BJ (cell line): ENCODE measurements around the gene PIAS1. TPM values are rescaled to one million over a fixed set of nuclear protein-coding genes. Genes with fewer than 3 reads are reported as not detected.

Experiments used
- CTCF ChIA-PET: fragments of 350-600 bp; formaldehyde crosslinking; extraction: SDS; loops from one replicate; lab custom pipeline; 2021; ENCODE audit warnings: antibody characterized with exemption, inconsistent platforms; lab: Yijun Ruan, JAX
- POLR2A ChIA-PET: fragments of 300-600 bp; sonication (Branson Sonifier 250); formaldehyde crosslinking; extraction: SDS; loops from one replicate; lab custom pipeline; 2021; ENCODE audit warnings: antibody characterized with exemption; lab: Charles Lee
- DNase-seq: peaks from one replicate; pipeline ENCODE4 v3.0.0-alpha.2; 2011; ENCODE audit warnings: low read depth
- H3K27me3 ChIP-seq: 2 replicates; pipeline ENCODE4 v1.6.0; 2011; ENCODE audit warnings: low read length; ENCODE audit not compliant: control insufficient read depth, insufficient read depth
- H3K36me3 ChIP-seq: 2 replicates; pipeline ENCODE4 v1.5.1; 2011; ENCODE audit warnings: low read length; ENCODE audit not compliant: control insufficient read depth, insufficient read depth
- H3K4me3 ChIP-seq: 2 replicates; pipeline ENCODE4 v1.5.1; 2011; ENCODE audit warnings: low read depth, mild to moderate bottlenecking, control low read depth, low read length
- polyA plus RNA-seq: library from polyadenylated mRNA; depleted of rRNA; stranded (reverse); fragments of >200 nt; gene quantifications from 2 replicates; pipeline ENCODE4 v1.2.3, GENCODE V29; 2011
- TF ChIP-seq, protein P1 (sequence below): IDR thresholded peaks from 2 replicates; pipeline ENCODE4 v1.5.1; 2011; ENCODE audit warnings: low read depth, mild to moderate bottlenecking, control low read depth, inconsistent platforms, low read length, moderate library complexity; ENCODE audit not compliant: insufficient read depth

PIAS1 gene
- polyA plus RNA-seq, 1 experiment, result 37.4 TPM

DNA sequence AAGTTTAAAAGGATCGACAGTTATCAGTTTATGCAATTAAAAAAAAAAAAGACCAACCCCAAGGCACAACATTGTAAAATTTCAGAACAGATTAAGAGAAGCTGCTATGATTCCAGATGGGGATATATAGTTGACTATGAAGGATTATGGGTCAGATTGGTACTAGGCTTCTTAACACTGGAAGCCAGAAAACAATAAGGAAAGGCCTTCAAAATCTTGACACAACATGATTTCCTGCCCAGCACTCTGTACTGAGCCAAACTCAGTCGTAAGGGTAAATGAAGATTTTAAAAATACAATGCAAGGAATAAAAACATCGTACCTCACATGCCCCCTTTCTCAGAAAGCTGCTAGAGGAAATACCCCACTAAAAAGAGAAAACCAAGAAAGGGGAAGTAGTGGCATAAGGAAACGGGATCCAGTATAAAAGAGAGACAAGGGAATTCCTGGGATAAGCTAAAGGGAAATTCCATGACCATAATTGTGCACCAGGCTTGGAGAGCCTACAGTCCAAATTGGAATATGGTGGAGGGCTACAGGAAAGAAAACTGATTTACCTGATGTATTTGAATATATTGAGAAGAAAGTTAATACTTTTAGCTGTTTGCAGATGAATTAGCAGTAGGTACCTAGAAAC lies 27.9 kb downstream of the PIAS1 start:
- DNase-seq, result no peak
- TF ChIP-seq, protein P1, sequence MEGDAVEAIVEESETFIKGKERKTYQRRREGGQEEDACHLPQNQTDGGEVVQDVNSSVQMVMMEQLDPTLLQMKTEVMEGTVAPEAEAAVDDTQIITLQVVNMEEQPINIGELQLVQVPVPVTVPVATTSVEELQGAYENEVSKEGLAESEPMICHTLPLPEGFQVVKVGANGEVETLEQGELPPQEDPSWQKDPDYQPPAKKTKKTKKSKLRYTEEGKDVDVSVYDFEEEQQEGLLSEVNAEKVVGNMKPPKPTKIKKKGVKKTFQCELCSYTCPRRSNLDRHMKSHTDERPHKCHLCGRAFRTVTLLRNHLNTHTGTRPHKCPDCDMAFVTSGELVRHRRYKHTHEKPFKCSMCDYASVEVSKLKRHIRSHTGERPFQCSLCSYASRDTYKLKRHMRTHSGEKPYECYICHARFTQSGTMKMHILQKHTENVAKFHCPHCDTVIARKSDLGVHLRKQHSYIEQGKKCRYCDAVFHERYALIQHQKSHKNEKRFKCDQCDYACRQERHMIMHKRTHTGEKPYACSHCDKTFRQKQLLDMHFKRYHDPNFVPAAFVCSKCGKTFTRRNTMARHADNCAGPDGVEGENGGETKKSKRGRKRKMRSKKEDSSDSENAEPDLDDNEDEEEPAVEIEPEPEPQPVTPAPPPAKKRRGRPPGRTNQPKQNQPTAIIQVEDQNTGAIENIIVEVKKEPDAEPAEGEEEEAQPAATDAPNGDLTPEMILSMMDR, result no peak
- ChIA-PET CTCF (interaction anchor here (1.3 kb wide), 1 partner anchor 218 kb away, joined by 4 read pairs; no protein-coding TSS in a partner anchor), POLR2A (no interaction called here)
- Histone ChIP-seq H3K27me3 (no peaks in the 10 kb centered on the region), H3K4me3 (no peak overlapping the region), H3K36me3 (peaks cover 2% of the 10 kb centered on the region; the same call in 1 of the 2 replicates)

DNA sequence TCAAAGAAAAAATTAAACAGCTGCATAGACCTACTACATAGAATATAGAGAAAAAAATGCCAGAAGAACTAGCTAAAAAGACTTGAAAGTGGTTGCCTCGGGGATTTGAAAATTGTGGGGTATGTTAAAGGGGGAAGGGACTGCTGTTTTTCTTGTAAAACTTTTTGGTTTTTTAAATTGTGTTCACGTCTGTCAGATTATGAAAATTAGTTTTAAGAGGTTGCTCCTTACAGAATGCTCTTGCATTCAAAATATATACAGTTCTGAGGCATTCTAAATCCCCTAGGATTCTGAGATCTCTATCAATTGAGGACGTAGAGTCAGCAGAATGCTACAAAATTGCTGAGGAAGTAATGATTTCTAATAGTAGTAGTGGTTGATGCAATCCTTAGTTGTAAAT lies 28.6 kb downstream of the PIAS1 start:
- ChIA-PET POLR2A (no interaction called here), CTCF (interaction anchor here (1.3 kb wide), 1 partner anchor 219 kb away, joined by 4 read pairs; no protein-coding TSS in a partner anchor)
- Histone ChIP-seq H3K27me3 (no peaks in the 10 kb centered on the region), H3K36me3 (peaks cover 2% of the 10 kb centered on the region; the same call in 1 of the 2 replicates), H3K4me3 (no peak overlapping the region)
- DNase-seq, result no peak
- TF ChIP-seq, protein P1, result no peak

GRCh38 chr15:68083463-68083862 lies 29.3 kb downstream of the PIAS1 start:
- H3K36me3 ChIP-seq, result peaks cover 2% of the 10 kb centered on the region; the same call in 1 of the 2 replicates

DNA sequence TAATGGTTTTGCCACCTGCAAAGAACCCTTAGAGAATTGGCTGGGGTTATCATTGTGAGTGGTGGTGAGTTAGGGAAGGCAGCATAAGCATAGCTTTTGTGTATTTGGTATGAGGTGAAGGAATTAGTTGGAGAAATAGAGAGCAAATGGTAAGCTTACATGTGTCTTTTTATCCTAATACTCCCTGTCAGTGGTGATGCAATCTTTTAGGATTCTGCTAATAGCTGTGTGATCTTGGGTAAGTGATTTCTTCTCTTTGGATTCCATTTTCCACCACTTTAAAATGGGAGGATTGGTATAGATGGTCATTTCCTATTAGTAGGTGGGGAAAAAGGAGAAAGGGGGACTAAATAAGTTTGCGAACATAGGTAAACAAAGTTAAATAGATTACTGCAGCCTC lies 30.9 kb downstream of the PIAS1 start:
- peaks cover 2% of the 10 kb centered on the region; the same call in 1 of the 2 replicates for H3K36me3 ChIP-seq
- H3K27me3 ChIP-seq, result no peaks in the 10 kb centered on the region
- ChIA-PET CTCF (no interaction called here), POLR2A (no interaction called here)
- TF ChIP-seq, protein P1, result no peak
- DNase-seq, result no peak
- H3K4me3 ChIP-seq, result no peak overlapping the region

More at GRCh38 chr15:68083463-68083862, 29.3 kb downstream of the PIAS1 start:
- ChIA-PET POLR2A (no interaction called here), CTCF (no interaction called here)
- no peak for DNase-seq
- no peaks in the 10 kb centered on the region for H3K27me3 ChIP-seq
- H3K4me3 ChIP-seq, result no peak overlapping the region
- TF ChIP-seq, protein P1, result no peak

GRCh38 chr15:68091743-68092142 lies 37.6 kb downstream of the PIAS1 start:
- DNase-seq, result no peak
- H3K4me3 ChIP-seq, result no peak overlapping the region
- TF ChIP-seq, protein P1, result no peak
- H3K27me3 ChIP-seq, result no peaks in the 10 kb centered on the region
- ChIA-PET CTCF (no interaction called here), POLR2A (no interaction called here)
- peaks cover 2% of the 10 kb centered on the region; the same call in 1 of the 2 replicates for H3K36me3 ChIP-seq
